OCI-LY1 (cell line): ENCODE results near the gene ABHD3.

Experiments used
- CTCF ChIP-seq: fragments of 200-600 bp; sonication (generic), shearing (Covaris generic); IDR thresholded peaks from 2 replicates; pipeline ENCODE4 v1.5.1; 2017; ENCODE audit warnings: mild to moderate bottlenecking, antibody characterized with exemption, low read length, moderate library complexity, mixed read lengths
- EZH2 ChIP-seq: fragments of 200-600 bp; sonication (generic), shearing (Covaris generic); IDR thresholded peaks from 2 replicates; pipeline ENCODE4 v1.8.0; 2017; ENCODE audit warnings: borderline replicate concordance, mixed run types, mild to moderate bottlenecking, antibody characterized with exemption, low read length, moderate library complexity, mixed read lengths

- TF ChIP-seq CTCF (no peak), EZH2 (no peak)
Observed at GRCh38 chr18:21669736-21670285, 34.8 kb downstream of the ABHD3 start.
